LNCaP clone FGC (cell line): ENCODE results near the gene WNK3.
A peak's percentile ranks its signal among the peaks of the same experiment; 100 is the strongest.
"Not testable (repeated sequence)": the region's sequence is repeated elsewhere in the genome, so short reads cannot be mapped to it uniquely, and the experiment has no call there.

ENCODE experiments used
- DNase-seq: peaks from one replicate; pipeline ENCODE4 v3.0.0-alpha.2; 2011; ENCODE audit warnings: low read depth
- H3K4me3 ChIP-seq: 2 replicates; pipeline ENCODE4 v1.5.1; 2011; ENCODE audit warnings: mild to moderate bottlenecking, low read depth, low read length, control low read depth
- CTCF ChIP-seq: IDR thresholded peaks from 2 replicates; pipeline ENCODE4 v1.5.1; 2012; ENCODE audit warnings: mild to moderate bottlenecking; ENCODE audit not compliant: control insufficient read depth, insufficient read depth; ENCODE audit errors: extremely low read depth

The WNK3 gene

DNA sequence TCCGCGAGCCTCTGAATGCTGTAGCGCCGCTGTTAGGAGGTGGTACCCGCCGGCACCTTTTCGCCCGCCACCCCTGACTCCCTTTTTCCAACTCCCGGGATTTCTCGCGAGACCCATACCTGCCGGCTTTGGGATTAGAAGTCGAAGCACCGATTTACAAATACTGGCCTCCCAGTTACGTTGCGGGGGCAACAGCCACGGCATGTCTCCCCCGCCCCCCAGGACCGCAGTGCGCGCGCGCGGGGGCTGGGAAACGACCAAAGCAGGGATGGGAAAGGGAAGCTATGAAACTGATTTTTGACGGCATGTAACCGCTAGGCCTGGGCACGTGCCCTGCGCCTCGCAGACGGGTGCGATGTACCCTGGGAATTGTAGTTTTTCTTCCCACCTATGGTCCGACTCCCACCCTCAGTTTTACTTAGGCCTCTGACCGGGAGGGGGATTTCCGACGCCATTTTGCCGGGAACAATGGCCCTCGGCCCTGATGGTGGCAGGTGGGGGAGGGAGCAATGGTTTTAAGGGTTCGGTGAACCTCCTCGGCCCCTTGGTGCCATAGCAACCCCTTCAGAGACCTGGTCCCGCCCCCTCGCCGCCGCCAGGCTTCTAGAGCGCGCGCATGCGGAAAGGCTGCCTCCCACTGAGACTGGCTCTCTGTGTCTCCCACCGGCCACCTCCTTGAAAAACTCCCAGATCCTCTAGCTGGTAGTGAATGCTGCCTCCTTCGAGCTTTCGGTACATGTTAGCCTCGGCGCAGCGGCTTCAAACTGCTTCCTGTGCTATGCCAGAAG is 772 bp upstream of the WNK3 start:
- H3K4me3 ChIP-seq: peak overlapping the region; percentile 69
- DNase-seq: no peak
- TF ChIP-seq CTCF: no peak

GRCh38 chrX:54352677-54353076 is 5.2 kb downstream of the WNK3 start:
- H3K4me3 ChIP-seq: no peak overlapping the region
- no peak for TF ChIP-seq CTCF
- DNase-seq: no peak

DNA sequence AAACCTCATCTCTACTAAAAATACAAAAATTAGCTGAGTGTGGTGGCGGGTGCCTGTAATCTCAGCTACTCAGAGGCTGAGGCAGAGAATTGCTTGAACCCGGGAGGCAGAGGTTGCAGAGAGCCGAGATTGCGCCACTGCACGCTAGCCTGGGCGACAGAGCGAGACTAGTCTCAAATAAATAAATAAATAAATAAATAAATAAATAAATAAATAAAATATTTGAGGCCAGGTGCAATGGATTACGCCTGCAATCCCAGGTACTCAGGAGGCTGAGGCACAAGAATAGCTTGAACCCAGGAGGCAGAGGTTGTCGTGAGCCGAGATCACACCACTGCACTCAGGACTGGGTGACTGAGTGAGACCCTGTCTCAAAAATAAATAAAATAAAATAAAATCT is 20.5 kb downstream of the WNK3 start:
- not testable (repeated sequence) for DNase-seq, H3K4me3 ChIP-seq

DNA sequence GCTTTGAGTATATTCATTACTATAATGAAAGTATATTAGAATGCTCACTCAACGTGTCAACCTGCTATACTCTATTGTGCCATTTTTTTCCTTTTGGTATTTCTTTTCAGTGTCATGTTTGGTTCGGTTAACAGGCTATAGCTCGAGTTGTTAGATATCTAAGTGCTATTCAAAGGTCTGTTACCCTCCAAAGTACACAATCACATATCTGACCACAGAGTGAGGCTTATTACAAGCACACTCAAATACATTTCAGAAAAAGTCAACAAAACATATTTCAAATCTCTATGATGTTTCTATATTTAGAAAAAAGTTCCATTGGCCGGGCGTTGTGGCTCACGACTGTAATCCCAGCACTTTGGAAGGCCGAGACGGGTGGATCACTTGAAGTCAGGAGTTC is 32.8 kb downstream of the WNK3 start:
- H3K4me3 ChIP-seq: no peak overlapping the region
- DNase-seq: no peak
- no peak for TF ChIP-seq CTCF

GRCh38 chrX:54320067-54320466 is 37.8 kb downstream of the WNK3 start:
- DNase-seq: peak; percentile 82
- no peak for TF ChIP-seq CTCF
- no peak overlapping the region for H3K4me3 ChIP-seq

DNA sequence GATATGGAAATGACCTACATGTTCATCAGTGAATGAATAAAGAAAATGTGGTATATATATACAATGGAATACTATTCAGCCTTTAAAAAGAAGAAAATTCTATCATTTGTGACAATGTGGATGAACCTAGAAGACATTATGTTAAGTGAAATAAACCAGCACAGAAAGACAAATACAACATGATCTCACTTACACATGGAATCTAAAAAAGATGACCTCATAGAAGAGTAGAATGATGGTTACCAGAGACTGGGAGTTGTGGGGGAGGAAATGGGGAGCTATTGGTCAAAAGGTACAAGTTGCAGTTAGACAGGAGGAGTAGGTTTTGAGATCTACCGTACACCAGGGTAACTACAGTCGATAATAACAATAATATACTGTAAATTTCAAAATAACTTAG is 51.5 kb downstream of the WNK3 start:
- DNase-seq: no peak
- no peak overlapping the region for H3K4me3 ChIP-seq
- no peak for TF ChIP-seq CTCF

DNA sequence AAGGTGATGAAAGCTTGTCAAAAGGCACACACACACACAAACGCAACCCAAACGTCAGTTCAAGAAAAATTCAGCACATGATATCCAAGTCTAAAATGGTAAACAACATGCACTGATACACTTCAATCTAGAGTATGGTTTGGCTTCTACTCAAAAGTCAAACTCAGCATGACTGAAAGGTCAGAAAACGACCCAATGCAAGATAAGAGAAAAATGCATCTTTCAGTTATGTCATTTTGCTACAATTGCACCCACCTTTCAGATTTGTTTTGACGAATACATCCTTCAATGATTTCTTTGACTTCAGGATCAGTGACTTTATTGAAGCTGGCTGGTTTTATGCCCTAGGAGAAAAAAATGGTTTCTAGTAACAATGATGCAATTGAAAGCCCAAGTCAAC is 56.3 kb downstream of the WNK3 start:
- TF ChIP-seq CTCF: no peak
- H3K4me3 ChIP-seq: no peak overlapping the region
- DNase-seq: no peak
